GM12875 (cell line): ENCODE results near the gene STX1B.
"Not testable (repeated sequence)": the region's sequence is repeated elsewhere in the genome, so short reads cannot be mapped to it uniquely, and the experiment has no call there.

Experiments used
- H3K4me3 ChIP-seq: one replicate; pipeline ENCODE4 v1.5.1; 2011; ENCODE audit warnings: low read depth, low read length, control low read depth
- TF ChIP-seq, protein P1 (sequence below): IDR thresholded peaks from 2 replicates; pipeline ENCODE4 v1.5.1; 2011; ENCODE audit warnings: low read depth, mild to moderate bottlenecking, control low read depth, inconsistent platforms, low read length, moderate library complexity, borderline replicate concordance; ENCODE audit not compliant: insufficient read depth

The STX1B gene

DNA sequence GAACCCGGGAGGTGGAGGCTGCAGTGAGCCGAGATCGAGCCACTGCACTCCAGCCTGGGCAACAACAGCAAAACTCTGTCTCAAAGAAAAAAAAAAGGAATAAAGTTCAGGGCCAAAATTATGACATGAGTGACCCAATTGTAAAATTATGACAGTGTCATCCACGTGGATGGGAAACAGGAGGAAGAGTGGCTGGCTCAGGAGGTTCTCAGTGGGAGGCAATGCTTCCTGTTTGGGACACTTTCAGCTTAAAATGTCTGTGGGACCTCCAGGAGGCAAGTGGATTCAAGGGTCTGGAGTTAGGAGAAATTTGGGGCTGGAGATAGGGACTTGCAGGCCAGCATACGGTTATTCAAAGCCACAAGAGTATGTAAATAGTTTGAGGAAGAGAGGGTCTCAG lies 14.9 kb upstream of the STX1B start:
- H3K4me3 ChIP-seq = no peak overlapping the region
- TF ChIP-seq, protein P1, sequence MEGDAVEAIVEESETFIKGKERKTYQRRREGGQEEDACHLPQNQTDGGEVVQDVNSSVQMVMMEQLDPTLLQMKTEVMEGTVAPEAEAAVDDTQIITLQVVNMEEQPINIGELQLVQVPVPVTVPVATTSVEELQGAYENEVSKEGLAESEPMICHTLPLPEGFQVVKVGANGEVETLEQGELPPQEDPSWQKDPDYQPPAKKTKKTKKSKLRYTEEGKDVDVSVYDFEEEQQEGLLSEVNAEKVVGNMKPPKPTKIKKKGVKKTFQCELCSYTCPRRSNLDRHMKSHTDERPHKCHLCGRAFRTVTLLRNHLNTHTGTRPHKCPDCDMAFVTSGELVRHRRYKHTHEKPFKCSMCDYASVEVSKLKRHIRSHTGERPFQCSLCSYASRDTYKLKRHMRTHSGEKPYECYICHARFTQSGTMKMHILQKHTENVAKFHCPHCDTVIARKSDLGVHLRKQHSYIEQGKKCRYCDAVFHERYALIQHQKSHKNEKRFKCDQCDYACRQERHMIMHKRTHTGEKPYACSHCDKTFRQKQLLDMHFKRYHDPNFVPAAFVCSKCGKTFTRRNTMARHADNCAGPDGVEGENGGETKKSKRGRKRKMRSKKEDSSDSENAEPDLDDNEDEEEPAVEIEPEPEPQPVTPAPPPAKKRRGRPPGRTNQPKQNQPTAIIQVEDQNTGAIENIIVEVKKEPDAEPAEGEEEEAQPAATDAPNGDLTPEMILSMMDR = no peak

DNA sequence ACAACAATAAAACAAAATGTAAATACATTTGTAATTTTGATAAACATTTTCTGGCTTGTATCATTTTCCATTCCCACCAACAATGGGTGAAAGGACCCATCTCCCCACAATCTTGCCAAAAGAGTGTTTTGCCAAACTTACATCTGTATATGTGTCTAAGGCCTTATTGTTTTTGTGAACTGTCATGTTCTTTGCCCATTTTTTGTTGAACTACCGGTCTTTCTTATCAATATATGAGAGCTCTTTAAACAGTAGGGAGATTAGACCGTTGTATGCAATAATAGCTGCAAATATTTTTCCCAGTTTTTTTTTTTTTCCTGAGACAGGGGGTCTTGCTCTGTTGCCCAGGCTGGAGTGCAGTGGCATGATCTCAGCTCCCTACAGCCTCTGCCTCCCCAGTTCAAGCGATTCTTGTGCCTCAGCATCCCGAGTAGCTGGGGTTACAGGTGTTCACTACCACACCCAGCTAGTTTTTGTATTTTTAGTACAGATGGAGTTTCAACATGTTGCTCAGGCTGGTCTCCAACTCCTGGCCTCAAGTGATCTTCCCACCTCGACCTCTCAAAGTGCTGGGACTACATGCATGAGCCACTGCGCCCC lies 13.3 kb upstream of the STX1B start:
- TF ChIP-seq, protein P1 = no peak
- no peak overlapping the region for H3K4me3 ChIP-seq

DNA sequence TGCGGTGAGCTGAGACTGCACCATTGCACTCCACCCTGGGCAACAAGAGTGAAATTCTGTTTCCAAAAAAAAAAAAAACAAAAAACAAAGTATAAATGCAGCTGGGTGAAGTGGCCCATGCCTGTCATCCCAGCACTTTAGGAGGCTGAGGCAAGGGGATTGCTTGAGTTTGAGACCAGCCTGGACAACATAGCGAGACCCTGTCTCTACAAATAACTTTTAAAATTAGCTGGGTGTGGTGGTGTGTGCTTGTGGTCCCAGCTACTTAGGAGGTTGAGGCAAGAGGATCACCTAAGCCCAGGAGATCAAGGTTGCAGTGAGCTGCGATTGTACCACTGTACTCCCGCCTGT lies 12.8 kb upstream of the STX1B start:
- TF ChIP-seq, protein P1 = no peak

DNA sequence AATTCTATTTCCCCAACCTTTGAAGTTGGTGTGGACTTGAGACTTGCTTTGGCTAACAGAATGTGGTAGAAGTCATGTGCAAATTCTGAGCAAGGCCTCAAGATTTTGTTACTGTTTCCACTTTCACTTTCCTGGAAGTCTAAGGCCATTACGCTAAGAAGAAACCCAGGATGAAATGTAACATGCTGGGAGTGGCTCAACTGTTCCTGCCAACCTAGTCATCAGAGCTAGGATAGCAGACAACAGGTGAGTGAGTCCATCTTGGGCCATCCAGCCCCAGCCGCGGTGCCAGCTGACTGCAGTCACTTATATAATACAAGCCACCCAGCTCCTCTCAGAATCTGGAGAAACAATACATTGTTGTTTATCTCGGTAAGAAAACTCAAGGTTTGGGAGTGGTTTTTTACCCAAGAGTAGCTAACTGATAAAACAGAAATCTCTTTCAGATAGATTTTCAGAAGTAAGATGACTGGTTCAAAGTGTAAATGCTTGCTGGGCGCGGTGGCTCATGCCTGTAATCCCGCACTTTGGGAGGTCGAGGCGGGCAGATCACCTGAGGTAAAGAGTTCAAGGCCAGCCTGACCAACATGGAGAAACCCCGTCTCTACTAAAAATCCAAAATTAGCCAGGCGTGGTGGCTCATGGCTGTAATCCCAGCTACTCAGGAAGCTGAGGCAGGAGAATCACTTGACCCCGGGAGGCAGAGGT lies 12.3 kb upstream of the STX1B start:
- H3K4me3 ChIP-seq = no peak overlapping the region
- TF ChIP-seq, protein P1 = no peak

More for the DNA sequence above, 12.8 kb upstream of the STX1B start:
- H3K4me3 ChIP-seq = no peak overlapping the region

DNA sequence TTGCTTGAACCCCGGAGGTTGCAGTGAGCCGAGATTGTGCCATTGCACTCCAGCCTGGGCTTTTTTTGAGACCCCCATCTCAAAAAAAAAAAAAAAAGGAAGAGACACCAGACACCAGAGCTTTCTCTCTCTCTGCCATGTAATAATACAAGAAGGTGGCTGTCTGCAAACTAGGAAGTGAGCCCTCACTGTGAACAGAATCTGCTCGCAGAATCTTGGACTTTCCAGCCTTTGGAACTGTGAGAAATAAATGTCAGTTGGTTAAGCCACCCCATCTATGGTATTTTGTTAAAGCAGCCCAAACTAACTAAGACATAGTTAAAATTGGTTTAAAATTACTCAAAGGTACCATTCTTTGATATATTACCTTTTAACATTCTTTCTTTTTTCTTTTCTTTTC lies 10.1 kb upstream of the STX1B start:
- TF ChIP-seq, protein P1 = no peak
- H3K4me3 ChIP-seq = no peak overlapping the region

DNA sequence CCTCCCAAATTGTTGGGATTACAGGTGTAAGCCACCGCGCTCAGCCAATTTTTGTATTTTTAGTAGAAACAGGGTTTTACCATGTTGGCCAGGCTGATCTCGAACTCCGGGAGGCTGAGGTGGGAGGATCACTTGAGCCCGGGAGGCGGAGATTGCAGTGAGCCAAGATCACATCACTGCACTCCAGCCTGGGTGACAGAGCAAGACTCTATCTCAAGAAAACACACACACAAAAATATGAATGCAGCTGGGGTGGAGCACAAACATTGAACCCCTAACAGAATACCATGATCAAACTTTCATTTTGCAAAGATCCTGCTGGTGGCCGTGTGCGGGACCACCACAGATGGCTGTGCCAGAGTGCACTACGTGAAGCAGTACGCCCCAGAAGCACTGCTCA lies 7.3 kb upstream of the STX1B start:
- not testable (repeated sequence) for H3K4me3 ChIP-seq

DNA sequence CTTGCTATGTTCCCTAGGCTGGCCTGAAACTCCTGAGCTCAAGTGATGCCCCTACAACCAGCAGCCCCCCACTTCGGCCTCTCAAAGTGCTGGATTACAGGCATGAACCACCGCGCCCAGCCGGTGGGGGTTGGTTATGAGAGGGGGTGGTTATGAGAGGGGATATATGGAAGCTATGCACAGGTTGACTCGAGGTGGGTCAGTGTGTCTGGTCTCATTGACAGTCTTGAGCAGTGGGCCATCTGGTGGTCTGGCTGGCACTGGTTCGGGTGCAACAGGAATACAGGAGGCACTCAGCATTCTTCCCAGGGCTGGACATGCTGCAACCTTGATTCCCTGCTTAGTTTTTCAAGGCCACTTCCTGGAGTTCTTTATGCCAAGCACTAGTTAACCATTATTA lies 5.6 kb upstream of the STX1B start:
- H3K4me3 ChIP-seq = no peak overlapping the region
- TF ChIP-seq, protein P1 = no peak

DNA sequence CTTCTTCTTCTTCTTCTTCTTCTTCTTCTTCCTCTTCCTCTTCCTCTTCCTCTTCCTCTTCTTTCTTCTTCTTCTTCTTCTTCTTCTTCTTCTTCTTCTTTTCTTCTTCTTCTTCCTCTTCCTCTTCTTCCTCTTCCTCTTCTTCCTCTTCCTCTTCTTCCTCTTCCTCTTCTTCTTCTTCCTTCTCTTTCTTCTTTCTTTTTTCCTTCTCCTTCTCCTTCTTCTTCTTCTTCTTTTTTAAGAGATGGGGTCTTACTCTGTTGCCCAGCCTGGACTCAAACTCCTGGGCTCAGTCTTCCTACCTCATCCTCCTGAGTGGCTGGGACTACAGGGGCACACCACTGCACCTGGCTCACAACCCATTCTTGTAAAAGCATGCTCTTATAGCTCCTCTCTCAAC lies 2.9 kb upstream of the STX1B start:
- H3K4me3 ChIP-seq = not testable (repeated sequence)

DNA sequence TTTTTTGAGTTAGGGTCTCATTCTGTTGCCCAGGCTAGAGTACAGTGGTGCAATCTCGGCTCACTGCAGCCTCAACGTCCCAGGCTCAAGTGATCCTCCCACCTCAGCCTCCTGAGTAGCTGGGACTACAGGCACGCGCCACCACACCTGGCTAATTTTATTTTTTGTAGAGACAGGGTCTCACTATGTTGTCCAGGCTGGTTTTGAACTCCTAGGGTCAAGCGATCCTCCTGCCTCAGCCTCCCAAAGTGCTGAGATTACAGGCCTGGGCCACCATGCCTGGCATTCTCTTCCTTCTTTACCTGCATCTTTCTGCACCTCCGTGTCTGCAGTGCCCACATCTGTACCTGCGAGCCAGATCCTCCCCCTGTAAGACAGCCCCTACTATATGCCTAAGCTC lies 1.4 kb upstream of the STX1B start:
- not testable (repeated sequence) for H3K4me3 ChIP-seq
